ENCODE results near the gene ANKRD2.
"Not testable (repeated sequence)": the region's sequence is repeated elsewhere in the genome, so short reads cannot be mapped to it uniquely, and the experiment has no call there.

Gene ANKRD2

DNA sequence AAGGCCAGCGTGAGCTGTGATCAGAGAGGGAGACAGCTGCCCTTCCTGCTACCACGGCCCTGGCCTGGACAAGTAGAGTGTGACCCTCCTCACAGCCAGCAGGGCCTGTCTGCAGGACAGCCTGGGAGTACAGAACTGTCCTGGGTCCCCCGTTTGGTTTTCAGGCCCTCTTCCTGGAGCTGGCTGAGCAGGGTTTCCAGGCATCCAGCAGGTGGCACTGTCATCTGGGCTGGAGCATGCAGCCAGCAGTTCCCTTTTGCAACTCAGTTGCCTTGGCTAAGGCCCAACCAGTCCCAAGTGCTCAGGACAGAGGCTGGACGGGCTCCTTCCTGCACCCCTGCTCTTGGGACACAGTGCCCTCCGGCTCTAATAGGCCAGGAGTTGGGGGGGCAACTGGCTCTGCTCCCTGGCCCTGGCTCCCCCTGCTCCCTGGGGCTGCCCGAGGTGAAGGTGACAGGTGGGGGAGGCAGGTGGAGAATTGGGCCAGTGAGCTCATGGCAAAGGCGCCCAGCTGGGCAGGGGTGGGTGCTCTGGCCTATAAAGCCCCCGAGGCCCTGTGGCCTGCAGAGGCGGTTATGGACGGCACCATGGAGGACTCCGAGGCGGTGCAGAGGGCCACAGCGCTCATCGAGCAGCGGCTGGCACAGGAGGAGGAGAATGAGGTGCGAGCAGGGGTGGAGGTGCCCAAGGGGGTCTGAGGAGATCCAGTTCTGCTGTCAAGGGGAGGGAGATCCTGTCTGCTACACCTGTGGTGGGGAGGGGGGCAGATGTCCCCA lies at the start of gene ANKRD2:
TSS of gene ANKRD2 (plus strand) at position 566 of the 776 bp plus-strand sequence. CDS start at position 576, 10 bp downstream.
- DNase-seq, result no peak

- DNase-seq, result no peak
Observed at GRCh38 chr10:97522937-97523336, 49.6 kb upstream of the ANKRD2 start.

DNA sequence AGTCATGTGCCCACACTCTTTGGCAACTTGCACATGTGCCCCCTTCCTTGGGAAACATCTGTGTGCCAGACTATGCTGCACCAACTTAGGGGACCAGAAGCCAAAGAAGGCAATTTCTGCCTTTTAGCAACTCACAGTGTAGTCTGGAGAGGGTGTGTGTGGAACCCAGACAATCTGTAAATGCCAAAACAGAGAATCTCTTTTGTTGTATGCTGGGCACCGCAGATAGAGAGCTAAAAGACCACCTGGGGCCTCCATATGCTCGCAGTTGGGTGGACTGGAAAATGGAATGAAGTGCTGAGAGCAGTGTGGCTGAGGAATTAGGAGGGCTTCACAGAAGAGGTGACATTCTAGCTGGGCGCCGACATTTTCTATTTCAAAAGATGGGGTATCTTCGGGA lies 47.5 kb upstream of the ANKRD2 start:
- no peak for DNase-seq

DNA sequence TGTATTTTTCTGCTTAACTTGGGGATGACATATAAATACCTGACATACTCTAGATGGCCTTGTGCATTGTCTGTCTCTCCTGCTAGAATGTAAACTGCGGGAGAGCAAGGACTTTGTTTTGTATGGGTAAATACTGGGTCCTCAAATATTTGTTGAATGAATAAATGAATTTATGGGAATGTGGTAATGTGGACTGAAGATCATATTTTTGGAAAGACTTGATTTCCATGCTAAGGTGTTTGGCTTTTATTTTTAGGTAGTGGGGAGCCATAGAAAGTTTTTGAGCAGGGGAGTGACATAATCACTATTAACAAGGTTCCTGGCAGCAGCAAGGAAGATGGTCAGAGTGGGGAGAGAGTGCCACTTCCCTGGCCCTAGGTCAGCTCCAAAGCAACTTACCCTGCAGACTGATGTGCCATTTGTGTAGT lies 46.9 kb upstream of the ANKRD2 start:
- DNase-seq, result no peak

DNA sequence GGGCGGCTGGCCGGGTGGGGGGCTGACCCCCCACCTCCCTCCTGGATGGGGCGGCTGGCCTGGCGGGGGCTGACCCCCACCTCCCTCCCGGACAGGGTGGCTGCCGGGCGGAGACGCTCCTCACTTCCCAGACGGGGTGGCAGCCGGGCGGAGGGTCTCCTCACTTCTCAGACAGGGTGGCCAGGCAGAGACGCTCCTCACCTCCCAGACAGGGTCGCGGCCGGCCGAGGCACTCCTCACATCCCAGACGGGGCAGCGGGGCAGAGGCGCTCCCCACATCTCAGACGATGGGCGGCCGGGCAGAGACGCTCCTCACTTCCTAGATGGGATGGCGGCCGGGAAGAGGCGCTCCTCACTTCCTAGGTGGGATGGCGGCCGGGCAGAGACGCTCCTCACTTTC lies 43.7 kb upstream of the ANKRD2 start:
- DNase-seq, result not testable (repeated sequence)

GRCh38 chr10:97529685-97530465 lies 42.7 kb upstream of the ANKRD2 start:
- no peak for DNase-seq

- no peak for DNase-seq
Observed at GRCh38 chr10:97531401-97531986, 41.1 kb upstream of the ANKRD2 start.

DNA sequence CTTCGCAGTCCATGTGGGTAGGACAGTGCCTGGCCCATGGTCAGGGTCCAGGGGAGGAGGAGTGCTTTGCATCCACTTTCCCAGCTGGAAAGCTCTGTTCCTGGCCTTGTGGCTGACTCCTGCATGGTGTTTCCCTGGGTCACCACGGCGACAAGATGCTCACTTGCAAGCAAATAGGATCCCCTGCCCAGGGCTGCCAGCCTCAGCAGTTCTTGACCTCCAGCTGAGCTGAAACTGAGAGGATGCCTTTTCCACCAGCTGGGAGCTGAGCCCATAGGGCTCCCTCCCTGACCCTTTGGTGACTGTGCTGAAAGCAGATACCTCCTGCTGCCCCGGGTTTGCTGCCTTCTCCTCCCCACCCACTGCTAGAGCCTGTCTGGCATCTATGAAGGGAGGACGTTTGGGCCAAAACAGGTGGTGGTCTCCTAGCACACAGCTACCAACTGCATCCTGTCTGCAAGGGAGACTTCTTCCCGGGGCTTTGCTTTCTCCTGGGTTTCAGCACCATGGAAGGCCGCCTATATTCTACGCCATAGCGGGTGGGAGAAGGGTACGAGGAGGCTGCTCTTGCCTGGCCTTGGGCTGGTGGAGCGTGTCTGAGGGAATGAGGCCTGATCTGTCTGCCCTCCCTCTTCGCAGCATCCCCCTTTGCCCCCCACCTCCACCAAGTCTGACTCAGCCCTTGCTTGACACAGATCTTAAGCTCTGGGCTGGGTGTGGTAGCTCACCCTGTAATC lies 39.5 kb upstream of the ANKRD2 start:
- DNase-seq, result no peak

DNA sequence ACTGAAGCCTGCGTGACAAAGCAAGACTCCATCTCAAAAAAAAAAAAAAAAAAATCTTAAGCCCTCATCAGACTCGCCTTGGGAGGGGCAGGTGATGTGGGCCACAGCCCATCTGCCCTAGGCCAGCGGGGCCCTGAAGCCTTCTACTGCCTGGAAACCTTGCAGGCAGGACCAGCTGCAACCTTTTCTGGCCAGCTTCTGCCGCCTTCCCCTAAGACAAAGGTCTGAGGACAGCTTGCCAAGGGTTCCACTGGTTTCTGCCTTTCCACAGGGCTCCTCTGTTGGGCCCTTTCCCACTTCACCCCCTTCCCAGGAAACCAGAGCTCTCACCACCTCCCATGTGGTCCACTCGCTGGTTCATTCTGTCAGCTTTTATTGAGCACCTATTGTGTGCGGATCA lies 38.7 kb upstream of the ANKRD2 start:
- DNase-seq, result no peak

GRCh38 chr10:97534746-97535367 lies 37.7 kb upstream of the ANKRD2 start:
- peak; percentile 21 for DNase-seq

- no peak for DNase-seq
Observed at GRCh38 chr10:97537186-97537869, 35.3 kb upstream of the ANKRD2 start.

GRCh38 chr10:97538411-97538810 lies 34.2 kb upstream of the ANKRD2 start:
- DNase-seq, result no peak

- no peak for DNase-seq
Observed at GRCh38 chr10:97538839-97539238, 33.7 kb upstream of the ANKRD2 start.

GRCh38 chr10:97539523-97540200 lies 32.9 kb upstream of the ANKRD2 start:
- no peak for DNase-seq

DNA sequence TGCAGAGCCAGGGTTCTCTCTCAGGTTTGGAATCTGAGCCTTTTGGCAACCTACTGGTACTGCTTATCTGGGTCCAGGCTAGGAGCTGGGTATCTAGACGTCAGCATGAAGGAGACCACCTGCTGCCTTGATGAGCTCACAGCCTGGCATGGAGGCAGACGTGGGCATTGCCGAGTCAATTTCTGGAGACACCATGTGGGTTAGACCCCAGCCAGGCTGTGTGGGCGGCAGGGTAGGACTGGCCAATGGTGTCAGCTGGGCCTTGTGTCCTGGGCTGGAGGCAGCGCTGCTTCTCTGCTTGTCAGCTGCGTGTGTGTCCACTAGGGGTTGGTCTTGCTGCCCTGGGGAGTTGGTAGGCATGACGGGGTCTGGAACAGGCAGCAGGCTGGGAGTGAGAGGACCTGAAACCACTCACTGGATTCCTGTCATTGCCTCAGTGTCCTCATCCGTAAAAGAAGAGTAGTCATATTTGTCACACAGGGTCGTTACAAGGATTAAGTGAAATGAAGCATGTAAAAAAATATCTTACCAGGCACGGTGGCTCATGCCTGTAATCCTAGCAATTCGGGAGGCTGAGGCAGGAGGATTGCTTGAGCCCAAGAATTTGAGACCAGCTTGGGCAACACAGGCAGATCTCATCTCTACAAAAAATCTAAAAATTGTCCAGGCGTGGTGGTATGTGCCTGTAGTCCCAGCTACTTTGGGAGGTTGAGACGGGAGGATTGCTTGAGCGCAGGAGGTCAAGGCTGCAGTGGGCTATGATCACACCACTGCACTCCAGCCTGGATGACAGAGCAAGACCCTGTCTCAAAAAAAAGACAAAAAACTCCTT lies 31.7 kb upstream of the ANKRD2 start:
- DNase-seq, result no peak

DNA sequence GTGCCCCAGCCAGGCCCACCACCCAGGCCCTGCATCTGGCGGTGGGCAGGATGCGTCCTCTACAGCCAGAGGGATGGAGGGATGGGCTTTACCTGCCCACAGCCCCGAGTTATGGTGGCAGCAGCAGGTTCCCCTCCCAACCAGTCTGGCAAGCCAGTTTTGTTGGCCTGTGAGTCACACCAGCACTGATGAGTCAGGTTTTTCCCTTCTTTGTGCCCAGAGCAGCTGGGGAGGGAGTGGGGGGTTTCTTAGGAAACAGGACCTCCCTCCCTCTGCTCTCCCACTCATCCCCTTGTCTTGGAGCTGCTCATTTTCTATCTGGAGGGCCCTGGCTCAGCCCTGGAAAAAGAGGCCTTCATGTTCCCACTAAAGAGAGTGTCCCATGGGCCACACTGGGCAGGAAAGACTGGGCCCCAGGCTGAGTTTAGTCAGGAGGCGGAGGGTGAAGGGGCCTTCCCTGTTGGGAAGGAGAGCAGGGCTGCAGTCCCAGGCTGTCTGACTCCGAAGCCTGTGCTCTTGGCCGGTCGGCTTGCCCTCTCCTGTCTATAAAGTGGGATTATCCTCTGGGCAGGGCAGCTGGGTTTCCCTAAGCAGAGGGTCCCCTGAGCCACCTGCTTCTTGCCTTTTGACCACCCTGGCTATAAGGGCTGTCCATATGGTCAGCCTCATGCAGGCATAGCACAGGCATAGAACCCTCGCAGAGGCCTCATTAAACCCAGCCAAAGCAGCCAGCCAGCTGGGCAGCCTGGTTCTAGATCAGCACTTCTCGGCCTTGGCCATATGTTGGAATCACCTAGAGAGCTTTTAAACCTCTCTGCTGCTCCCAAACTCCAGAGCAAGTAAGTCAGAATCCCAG lies 30.2 kb upstream of the ANKRD2 start:
- DNase-seq, result peak; percentile 24

DNA sequence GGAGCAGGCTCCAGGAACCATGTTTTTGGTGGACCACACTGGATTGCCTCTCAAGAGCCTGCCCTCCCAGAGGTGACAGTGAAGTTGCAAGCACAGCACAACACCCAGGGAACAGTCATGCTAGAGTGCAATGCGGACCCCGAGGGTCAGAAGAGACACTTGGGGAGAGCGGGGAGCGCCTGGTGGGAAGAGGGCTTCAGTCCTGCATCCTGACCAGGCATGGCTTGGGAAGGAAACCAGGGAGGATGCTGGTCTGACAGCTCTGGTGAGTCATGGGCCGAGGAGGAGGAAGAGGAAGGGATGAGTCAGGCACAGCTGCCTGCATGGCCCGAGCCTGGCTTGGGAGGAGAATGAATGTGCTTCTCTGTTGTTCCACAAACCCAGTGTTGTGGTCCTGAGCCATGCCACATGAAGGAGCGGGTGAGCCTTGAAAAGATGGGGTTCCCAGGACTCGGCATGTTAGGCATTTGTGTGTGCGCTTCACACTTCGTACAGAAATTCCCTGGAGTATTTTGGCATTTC lies 29.5 kb upstream of the ANKRD2 start:
- DNase-seq, result peak; percentile 32

DNA sequence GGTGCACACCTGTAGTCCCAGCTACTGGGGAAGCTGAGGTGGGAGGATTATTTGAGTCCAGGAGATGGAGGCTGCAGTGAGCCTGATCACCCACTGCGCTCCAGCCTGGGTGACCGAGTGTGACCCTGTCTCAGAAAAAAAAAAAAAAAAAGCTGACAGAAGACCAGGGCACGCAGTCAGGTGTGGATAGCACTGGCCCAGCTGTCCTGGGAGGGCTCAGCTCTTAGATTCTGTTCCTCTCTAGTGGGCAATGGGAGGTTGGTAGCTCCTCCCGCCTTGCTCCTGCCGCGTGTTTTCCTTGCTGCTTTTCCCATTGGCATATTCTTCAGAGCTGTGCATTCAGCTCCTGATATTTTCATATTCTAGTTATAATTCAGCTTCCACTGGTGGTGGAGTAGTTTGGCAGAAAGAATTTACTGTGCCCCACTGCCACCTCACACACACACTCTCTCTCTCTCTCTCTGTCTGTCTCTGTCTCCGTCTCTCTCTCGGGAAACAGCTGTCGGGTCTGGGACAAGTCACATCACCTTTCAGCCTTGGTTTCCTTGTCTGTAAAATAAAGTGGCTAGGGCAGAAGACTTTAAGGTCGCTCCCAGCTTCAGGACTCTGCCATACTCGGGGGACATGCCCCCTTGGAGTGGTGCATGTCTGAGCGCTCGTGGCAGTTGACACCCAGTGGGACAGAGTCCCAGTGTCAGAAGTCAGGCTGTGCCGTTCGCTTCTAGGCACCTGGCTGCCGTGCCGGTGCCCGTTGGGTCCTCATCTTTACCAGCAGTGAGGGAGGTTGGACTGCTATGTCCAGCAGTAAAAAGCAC lies 25.9 kb upstream of the ANKRD2 start:
- DNase-seq, result no peak

All from stimulated activated naive CD4-positive, alpha-beta T cell treated with Interleukin-2 at 50 U/mL for 16 hours (primary cell).